Tongue (tissue), 2 donors: ENCODE data around the gene ITGA8. TPM values are rescaled to one million over a fixed set of nuclear protein-coding genes. Genes with fewer than 3 reads are reported as not detected.
"Not testable (repeated sequence)": the region's sequence is repeated elsewhere in the genome, so short reads cannot be mapped to it uniquely, and the experiment has no call there.

ENCODE experiments used
- DNase-seq: peaks from one replicate; pipeline ENCODE4 v3.0.0-alpha.2; 2015
- total RNA-seq: library from RNA; depleted of rRNA; stranded (reverse); fragments of >200 nt; gene quantifications from one replicate; pipeline ENCODE4 v1.2.3, GENCODE V29; 2014

The ITGA8 gene
- total RNA-seq, 1 donor from 2014 or later = 18.8 TPM

GRCh38 chr10:15606377-15606776 is 113.3 kb downstream of the ITGA8 start:
- no peak for DNase-seq

GRCh38 chr10:15605740-15606369 is 113.9 kb downstream of the ITGA8 start:
- DNase-seq = peak; percentile 20

GRCh38 chr10:15603446-15604011 is 116.2 kb downstream of the ITGA8 start:
- no peak for DNase-seq

- no peak for DNase-seq
Observed at GRCh38 chr10:15601819-15602218, 117.9 kb downstream of the ITGA8 start.

- no peak for DNase-seq
Observed at GRCh38 chr10:15595260-15595659, 124.5 kb downstream of the ITGA8 start.

DNA sequence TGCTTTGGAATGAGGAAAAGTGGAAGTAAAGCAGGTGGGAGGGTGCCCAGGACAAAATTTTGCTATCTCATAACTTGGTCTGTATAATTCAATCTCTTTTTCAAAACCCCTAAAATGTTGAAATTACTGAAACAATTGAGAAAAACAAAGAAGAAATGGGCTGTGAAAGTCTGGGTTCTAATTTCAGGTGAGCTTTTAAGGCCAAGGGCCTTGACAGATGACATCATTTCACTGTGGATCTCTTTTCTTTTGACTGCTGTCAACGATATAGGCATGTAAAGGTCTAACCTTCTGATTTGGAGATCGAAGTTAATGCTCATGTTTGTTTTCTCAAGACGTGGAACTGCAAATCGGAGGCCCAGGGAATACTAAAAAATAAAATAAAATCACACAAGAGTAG is 127.8 kb downstream of the ITGA8 start:
- no peak for DNase-seq

DNA sequence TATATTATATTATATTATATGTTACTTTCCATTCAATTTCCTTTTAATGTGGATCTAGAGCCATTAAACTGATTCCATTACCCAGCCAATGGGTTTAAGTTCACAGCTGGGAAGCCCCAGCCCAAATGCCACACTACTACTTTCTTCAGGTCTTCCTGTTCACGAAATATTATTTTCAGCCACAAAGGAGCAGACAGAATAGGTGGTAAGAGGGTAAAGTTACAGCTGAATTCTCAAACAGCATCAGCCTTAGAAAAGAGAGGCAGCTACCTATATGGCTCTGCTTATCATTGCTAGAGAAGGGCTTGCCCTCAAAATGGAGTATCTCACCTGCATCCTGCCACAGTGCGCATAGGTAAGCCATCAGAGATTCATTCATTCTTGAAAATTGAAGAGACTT is 128.3 kb downstream of the ITGA8 start:
- DNase-seq = no peak

- no peak for DNase-seq
Observed at GRCh38 chr10:15588635-15589508, 130.8 kb downstream of the ITGA8 start.

GRCh38 chr10:15588151-15588550 is 131.6 kb downstream of the ITGA8 start:
- no peak for DNase-seq

DNA sequence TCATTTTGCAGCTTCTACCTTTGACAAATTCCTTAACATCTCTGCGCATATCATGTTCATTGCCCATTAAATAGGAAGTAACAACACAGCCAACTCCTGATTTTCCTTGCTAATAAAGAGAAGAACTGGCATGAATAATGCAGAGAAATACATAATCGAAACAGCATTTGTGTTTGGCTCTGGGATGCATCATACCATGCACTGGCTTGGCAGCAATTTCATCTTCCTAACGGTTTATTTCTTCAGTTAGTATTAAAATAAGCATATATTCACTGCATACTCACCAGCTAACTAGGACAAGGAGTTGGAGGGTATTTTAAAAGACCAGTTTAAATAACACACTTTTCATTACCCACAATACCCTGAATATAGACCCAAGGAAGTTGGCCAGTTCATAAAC is 132.5 kb downstream of the ITGA8 start:
- DNase-seq = no peak

DNA sequence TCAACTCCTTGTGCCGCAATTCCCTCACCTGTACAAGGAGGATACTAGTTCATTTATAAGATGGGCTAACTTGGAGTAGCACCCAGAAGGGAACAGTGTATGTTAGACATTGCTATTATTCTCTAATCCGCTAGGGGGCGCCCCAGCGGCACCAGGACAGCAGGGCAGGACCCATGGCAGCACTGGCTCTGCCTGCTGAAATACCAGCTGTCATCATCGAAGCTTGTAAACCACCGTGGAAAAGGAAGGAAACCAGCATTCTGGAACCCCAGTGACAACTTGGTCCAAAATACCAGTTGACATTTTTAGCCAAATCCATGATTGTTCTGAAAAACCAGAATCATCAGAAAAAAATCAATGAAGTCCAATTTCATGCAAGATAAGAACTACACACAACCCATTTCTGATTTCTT is 134.4 kb downstream of the ITGA8 start:
- peak; percentile 82 for DNase-seq

DNA sequence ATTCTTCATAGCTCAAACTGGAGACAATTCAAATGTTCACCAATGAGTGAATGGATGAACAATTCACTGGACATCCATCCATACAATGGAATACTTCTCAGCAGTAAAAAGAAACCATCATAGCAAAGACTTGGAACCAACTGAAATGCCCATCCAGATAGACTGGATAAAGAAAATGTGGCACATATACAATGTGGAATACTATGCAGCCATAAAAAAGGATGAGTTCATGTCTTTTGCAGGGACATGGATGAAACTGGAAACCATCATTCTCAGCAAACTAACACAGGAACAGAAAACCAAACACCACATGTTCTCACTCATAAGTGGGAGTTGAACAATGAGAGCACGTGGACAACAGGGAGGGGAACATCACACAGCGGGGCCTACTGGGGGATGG is 136.8 kb downstream of the ITGA8 start:
- not testable (repeated sequence) for DNase-seq

- no peak for DNase-seq
Observed at GRCh38 chr10:15579605-15580004, 140.1 kb downstream of the ITGA8 start.

- no peak for DNase-seq
Observed at GRCh38 chr10:15572531-15573045, 147.1 kb downstream of the ITGA8 start.

DNA sequence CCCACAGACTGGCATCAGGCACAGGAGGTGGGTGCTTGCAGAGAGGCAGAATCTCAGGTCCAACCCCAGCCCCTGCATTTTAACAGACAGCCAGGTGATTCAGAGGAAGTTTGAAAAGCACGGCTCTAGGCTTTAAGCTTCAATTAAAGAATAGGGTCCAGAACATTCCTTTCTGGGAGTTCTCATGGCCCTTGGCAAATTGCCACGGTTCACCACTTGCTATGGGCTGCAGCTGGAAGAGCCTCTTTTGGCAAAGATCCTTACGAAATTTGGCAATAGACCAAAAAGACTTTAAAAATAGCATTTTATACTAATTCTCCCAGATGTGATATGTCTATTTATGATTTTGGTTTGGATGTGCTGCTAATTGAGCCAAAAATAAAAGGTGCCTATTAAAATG is 148.1 kb downstream of the ITGA8 start:
- peak; percentile 92 for DNase-seq

GRCh38 chr10:15570738-15571339 is 148.9 kb downstream of the ITGA8 start:
- no peak for DNase-seq

GRCh38 chr10:15567952-15568351 is 151.8 kb downstream of the ITGA8 start:
- DNase-seq = no peak

DNA sequence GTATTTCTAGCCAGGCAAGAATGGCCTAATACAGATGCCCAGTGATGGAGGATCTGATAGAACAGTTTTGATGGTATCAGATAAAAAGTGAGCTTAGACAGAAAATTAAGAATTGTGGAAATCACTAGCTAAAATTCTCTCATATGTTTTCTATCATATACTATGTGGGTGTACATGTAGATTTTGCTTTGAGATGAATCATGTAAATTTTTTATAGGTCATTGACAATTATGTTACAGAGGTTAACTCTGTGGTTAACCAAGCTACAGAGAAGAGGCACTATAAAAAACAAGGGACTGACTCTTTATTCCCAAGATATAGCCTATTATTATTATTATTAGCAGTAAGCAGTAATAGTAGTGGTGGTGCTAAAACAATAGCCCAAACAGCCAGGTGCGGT is 156.5 kb downstream of the ITGA8 start:
- no peak for DNase-seq

GRCh38 chr10:15562578-15562977 is 157.1 kb downstream of the ITGA8 start:
- no peak for DNase-seq

GRCh38 chr10:15562116-15562515 is 157.6 kb downstream of the ITGA8 start:
- DNase-seq = no peak

DNA sequence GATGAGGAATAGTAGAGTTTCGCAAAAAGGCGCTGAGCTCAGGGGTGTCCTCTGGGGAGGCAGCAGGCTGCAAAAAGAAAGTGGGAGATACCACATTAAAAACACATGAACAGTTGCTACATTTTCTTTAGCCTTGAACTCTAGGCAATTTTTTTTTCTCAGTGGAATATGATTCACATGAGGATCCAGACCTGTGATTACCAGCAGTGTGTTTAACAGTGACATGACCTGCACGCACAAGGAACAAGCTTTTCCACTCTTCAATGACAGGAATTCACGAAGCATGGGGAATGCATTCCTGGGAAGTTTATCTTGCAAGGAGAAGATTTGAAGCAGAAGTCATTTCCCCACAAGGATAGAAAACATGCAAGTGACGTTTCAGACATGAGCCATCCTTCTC is 161.6 kb downstream of the ITGA8 start:
- no peak for DNase-seq

GRCh38 chr10:15557168-15557567 is 162.6 kb downstream of the ITGA8 start:
- DNase-seq = not testable (repeated sequence)

- DNase-seq = no peak
Observed at GRCh38 chr10:15550950-15551349, 168.8 kb downstream of the ITGA8 start.
